WTC11 (cell line): ENCODE data around the gene SAG. TPM values are rescaled to one million over a fixed set of nuclear protein-coding genes. Genes with fewer than 3 reads are reported as not detected.
A peak's percentile ranks its signal among the peaks of the same experiment; 100 is the strongest.

Source experiments
- ATAC-seq: fragments of 200-7000 bp; cut with Tn5 transposase; 2 replicates; pipeline ENCODE4 v1.10.0; 2021; ENCODE audit warnings: mild to moderate bottlenecking, moderate library complexity
- CTCF ChIA-PET: fragments of 300-600 bp; sonication (Branson Sonifier 250); formaldehyde crosslinking; loops from one replicate; lab custom pipeline; 2021; ENCODE audit warnings: antibody characterized with exemption; lab: Charles Lee
- POLR2A ChIA-PET: fragments of 350-600 bp; sonication (Branson Sonifier 250); formaldehyde crosslinking; loops from one replicate; lab custom pipeline; 2021; ENCODE audit warnings: antibody characterized with exemption; lab: Charles Lee
- DNase-seq: peaks from one replicate; pipeline ENCODE4 v3.0.0; 2021; ENCODE audit warnings: low spot score
- H3K27ac Mint-ChIP-seq: 2 replicates; pipeline ENCODE4 v1.8.0; 2021; ENCODE audit warnings: mixed read lengths
- H3K27me3 Mint-ChIP-seq: 2 replicates; pipeline ENCODE4 v1.8.0; 2021; ENCODE audit warnings: low read depth, mild to moderate bottlenecking, moderate library complexity, mixed read lengths
- H3K36me3 Mint-ChIP-seq: 2 replicates; pipeline ENCODE4 v1.8.0; 2021; ENCODE audit warnings: mixed read lengths
- H3K4me1 Mint-ChIP-seq: 2 replicates; pipeline ENCODE4 v1.8.0; 2022; ENCODE audit warnings: mixed read lengths
- H3K4me3 Mint-ChIP-seq: 2 replicates; pipeline ENCODE4 v1.8.0; 2021; ENCODE audit warnings: mild to moderate bottlenecking, moderate library complexity, mixed read lengths
- H3K9me3 Mint-ChIP-seq: 2 replicates; pipeline ENCODE4 v1.8.0; 2021; ENCODE audit warnings: mixed read lengths
- E2F1 ChIP-seq: sonication (generic); formaldehyde crosslinking; IDR thresholded peaks from 2 replicates; pipeline ENCODE4 v1.8.0; 2022; ENCODE audit warnings: mild to moderate bottlenecking, missing genetic modification reagents
- E2F5 ChIP-seq: sonication (generic); formaldehyde crosslinking; IDR thresholded peaks from 2 replicates; pipeline ENCODE4 v1.8.1; 2022; ENCODE audit warnings: mild to moderate bottlenecking, moderate library complexity, missing genetic modification reagents
- FOXJ3 ChIP-seq: sonication (generic); formaldehyde crosslinking; IDR thresholded peaks from 2 replicates; pipeline ENCODE4 v1.9.0; 2021; ENCODE audit warnings: missing genetic modification reagents, mild to moderate bottlenecking, borderline replicate concordance
- MLX ChIP-seq: sonication (generic); formaldehyde crosslinking; IDR thresholded peaks from 2 replicates; pipeline ENCODE4 v1.8.1; 2023; ENCODE audit warnings: mild to moderate bottlenecking, missing genetic modification reagents, moderate library complexity
- NFYB ChIP-seq: sonication (generic); formaldehyde crosslinking; conservative IDR thresholded peaks from 2 replicates; pipeline ENCODE4 v1.8.0; 2022; ENCODE audit warnings: low read depth, missing genetic modification reagents
- NR1H2 ChIP-seq: sonication (generic); formaldehyde crosslinking; IDR thresholded peaks from 2 replicates; pipeline ENCODE4 v1.9.0; 2021; ENCODE audit warnings: mild to moderate bottlenecking, moderate library complexity, missing genetic modification reagents
- NR3C1 ChIP-seq: sonication (generic); formaldehyde crosslinking; conservative IDR thresholded peaks from 2 replicates; pipeline ENCODE4 v1.8.1; 2023; ENCODE audit warnings: low read depth, mild to moderate bottlenecking, missing genetic modification reagents
- OVOL2 ChIP-seq: fragments of 250-450 bp; sonication (Bioruptor Pico); IDR thresholded peaks from 2 replicates; pipeline ENCODE4 v1.9.0; 2021; ENCODE audit warnings: mild to moderate bottlenecking, borderline replicate concordance
- PRDM15 ChIP-seq: sonication (generic); formaldehyde crosslinking; IDR thresholded peaks from 2 replicates; pipeline ENCODE4 v1.8.0; 2022; ENCODE audit warnings: missing genetic modification reagents
- PREB ChIP-seq: sonication (generic); formaldehyde crosslinking; IDR thresholded peaks from 2 replicates; pipeline ENCODE4 v1.8.1; 2022; ENCODE audit warnings: mild to moderate bottlenecking, missing genetic modification reagents, moderate library complexity, borderline replicate concordance
- SOX15 ChIP-seq: fragments of 250-450 bp; sonication (Bioruptor Pico); IDR thresholded peaks from 2 replicates; pipeline ENCODE4 v1.9.0; 2021; ENCODE audit warnings: mild to moderate bottlenecking
- STAT6 ChIP-seq: sonication (generic); formaldehyde crosslinking; conservative IDR thresholded peaks from 2 replicates; pipeline ENCODE4 v1.8.1; 2023; ENCODE audit warnings: mild to moderate bottlenecking, low read depth, missing genetic modification reagents, moderate library complexity
- TCF7 ChIP-seq: sonication (generic); formaldehyde crosslinking; IDR thresholded peaks from 2 replicates; pipeline ENCODE4 v1.8.0; 2022; ENCODE audit warnings: mild to moderate bottlenecking, low read depth, missing genetic modification reagents, moderate library complexity
- USF2 ChIP-seq: sonication (generic); formaldehyde crosslinking; IDR thresholded peaks from 2 replicates; pipeline ENCODE4 v1.8.1; 2023; ENCODE audit warnings: mild to moderate bottlenecking, missing genetic modification reagents, moderate library complexity
- ZBTB21 ChIP-seq: sonication (generic); formaldehyde crosslinking; IDR thresholded peaks from 2 replicates; pipeline ENCODE4 v1.8.1; 2023; ENCODE audit warnings: mild to moderate bottlenecking, missing genetic modification reagents, borderline replicate concordance
- ZNF425 ChIP-seq: fragments of 250-450 bp; sonication (Bioruptor Pico); conservative IDR thresholded peaks from 2 replicates; pipeline ENCODE4 v1.9.0; 2021; ENCODE audit warnings: mild to moderate bottlenecking
- total RNA-seq: library from RNA; stranded (reverse); gene quantifications from 3 replicates; pipeline ENCODE4 v1.2.3, GENCODE V29; 2021

SAG gene
- total RNA-seq, 1 experiment from 2014 or later = not detected

GRCh38 chr2:233381638-233381995, 74.0 kb downstream of the SAG start (continued):
- TF ChIP-seq SOX15 (CRISPR knock-in tag) (no peak), E2F5 (no peak), FOXJ3 (CRISPR knock-in tag) (no peak), NR3C1 (CRISPR knock-in tag) (no peak), TCF7 (CRISPR knock-in tag) (no peak), ZBTB21 (CRISPR knock-in tag) (no peak), NR1H2 (CRISPR knock-in tag) (no peak), STAT6 (CRISPR knock-in tag) (no peak)

- no peaks in the 10 kb centered on the region for H3K36me3 Mint-ChIP-seq
- no peaks in the 10 kb centered on the region for H3K27me3 Mint-ChIP-seq
- H3K4me1 Mint-ChIP-seq = peaks cover 41% of the 10 kb centered on the region
- H3K9me3 Mint-ChIP-seq = no peaks in the 10 kb centered on the region
- no peak overlapping the region for H3K4me3 Mint-ChIP-seq
- ChIA-PET POLR2A (no interaction called here), CTCF (interaction anchor here (1.1 to 1.9 kb wide), 5 partner anchors 13 to 65 kb away, joined by 3 to 5 read pairs (median 4); no protein-coding TSS in a partner anchor)
- DNase-seq (no peak), ATAC-seq (peak; percentile 25; the same call in 1 of the 2 replicates)
- peak overlapping the region; percentile 5; the same call in 1 of the 2 replicates for H3K27ac Mint-ChIP-seq
- TF ChIP-seq NFYB (CRISPR knock-in tag) (no peak), PRDM15 (no peak), USF2 (no peak), STAT6 (CRISPR knock-in tag) (no peak), PREB (CRISPR knock-in tag) (no peak), NR3C1 (CRISPR knock-in tag) (no peak), TCF7 (CRISPR knock-in tag) (no peak), MLX (CRISPR knock-in tag) (no peak), ZNF425 (CRISPR knock-in tag) (no peak), E2F1 (CRISPR knock-in tag) (no peak), OVOL2 (CRISPR knock-in tag) (no peak)
Observed at GRCh38 chr2:233384015-233384414, 76.4 kb downstream of the SAG start.
